Activated B cell treated with CpG ODN at 0.5 μM for 24 hours (primary cell): ENCODE results near the gene GMEB2. TPM values are rescaled to one million over a fixed set of nuclear protein-coding genes. Genes with fewer than 3 reads are reported as not detected.

Experiments used
- ATAC-seq: fragments of 200-7000 bp; cut with Tn5 transposase; one replicate; pipeline ENCODE4 v1.10.0; 2021; ENCODE audit warnings: low read depth, mild to moderate bottlenecking, moderate library complexity
- CTCF ChIA-PET: fragments of 350-600 bp; sonication (Branson Sonifier 250); formaldehyde crosslinking; loops from one replicate; lab custom pipeline; 2021; ENCODE audit warnings: antibody characterized with exemption; lab: Charles Lee
- POLR2A ChIA-PET: fragments of 350-600 bp; sonication (Branson Sonifier 250); formaldehyde crosslinking; loops from one replicate; lab custom pipeline; 2021; ENCODE audit warnings: antibody characterized with exemption; lab: Charles Lee
- DNase-seq: peaks from one replicate; pipeline ENCODE4 v3.0.0; 2022
- H3K27ac Mint-ChIP-seq: one replicate; pipeline ENCODE4 v1.8.0; 2020; ENCODE audit warnings: mixed read lengths
- H3K27me3 Mint-ChIP-seq: one replicate; pipeline ENCODE4 v1.8.0; 2021; ENCODE audit warnings: mixed read lengths
- H3K36me3 Mint-ChIP-seq: one replicate; pipeline ENCODE4 v1.8.0; 2021; ENCODE audit warnings: low read depth, mixed read lengths
- H3K4me1 Mint-ChIP-seq: one replicate; pipeline ENCODE4 v1.8.0; 2021; ENCODE audit warnings: mixed read lengths
- H3K4me3 Mint-ChIP-seq: one replicate; pipeline ENCODE4 v1.8.0; 2020; ENCODE audit warnings: mild to moderate bottlenecking, mixed read lengths
- H3K9me3 Mint-ChIP-seq: one replicate; pipeline ENCODE4 v1.8.0; 2020; ENCODE audit warnings: mixed read lengths
- CTCF ChIP-seq: fragments of 200-600 bp; IDR thresholded peaks from one replicate; pipeline ENCODE4 v1.8.0; 2022; ENCODE audit warnings: antibody characterized with exemption, mild to moderate bottlenecking
- intact Hi-C: fragments of 100-400 bp; cut with micrococcal nuclease; formaldehyde crosslinking; loops from one replicate; pipeline ENCODE4 v1.15.1; 2024
- total RNA-seq: library from RNA; stranded (reverse); gene quantifications from 2 replicates; pipeline ENCODE4 v1.2.3, GENCODE V29; 2022

The GMEB2 gene
- total RNA-seq, 1 donor from 2014 or later: 16.9 TPM

- Mint-ChIP-seq H3K4me3 (no peak overlapping the region), H3K9me3 (no peaks in the 10 kb centered on the region)
- intact Hi-C loops: no loop called here
Measured at GRCh38 chr20:63563225-63563935, 63.5 kb downstream of the GMEB2 start.

GRCh38 chr20:63562461-63563224 is 64.3 kb downstream of the GMEB2 start:
- intact Hi-C loops: no loop called here
- H3K9me3 Mint-ChIP-seq: no peaks in the 10 kb centered on the region
- peaks cover 12% of the 10 kb centered on the region for H3K4me1 Mint-ChIP-seq
- DNase-seq (no peak), ATAC-seq (peak; percentile 12)
- POLR2A ChIA-PET: interaction anchor here (0.8 to 1.9 kb wide), 4 partner anchors 8 to 25 kb away, joined by 3 to 9 read pairs (median 4); partner anchors contain the start of genes HELZ2 and PTK6
- H3K27ac Mint-ChIP-seq: no peak overlapping the region
- peaks cover 27% of the 10 kb centered on the region for H3K36me3 Mint-ChIP-seq
- H3K27me3 Mint-ChIP-seq: no peaks in the 10 kb centered on the region
- CTCF ChIA-PET: interaction anchor here (1.0 kb wide), 1 partner anchor 79 kb away, joined by 3 read pairs; no protein-coding TSS in a partner anchor
- H3K4me3 Mint-ChIP-seq: no peak overlapping the region
- no peak for TF ChIP-seq CTCF

More at GRCh38 chr20:63563225-63563935, 63.5 kb downstream of the GMEB2 start:
- Mint-ChIP-seq H3K27me3 (no peaks in the 10 kb centered on the region), H3K36me3 (peaks cover 27% of the 10 kb centered on the region), H3K4me1 (peaks cover 19% of the 10 kb centered on the region), H3K27ac (no peak overlapping the region)
- no peak for TF ChIP-seq CTCF
- POLR2A ChIA-PET: interaction anchor here (0.9 to 1.9 kb wide), 3 partner anchors 9 to 26 kb away, joined by 3 to 9 read pairs (median 4); partner anchors contain the start of gene PTK6
- no peak for DNase-seq
- no peak for ATAC-seq
- CTCF ChIA-PET: interaction anchor here (1.0 kb wide), 1 partner anchor 78 kb away, joined by 3 read pairs; no protein-coding TSS in a partner anchor

GRCh38 chr20:63561624-63562396 is 65.1 kb downstream of the GMEB2 start:
- Mint-ChIP-seq H3K36me3 (peaks cover 29% of the 10 kb centered on the region), H3K27ac (no peak overlapping the region), H3K27me3 (no peaks in the 10 kb centered on the region), H3K9me3 (no peaks in the 10 kb centered on the region), H3K4me1 (peaks cover 6% of the 10 kb centered on the region), H3K4me3 (no peak overlapping the region)
- CTCF ChIA-PET: no interaction called here
- ATAC-seq: no peak
- POLR2A ChIA-PET: interaction anchor here (0.5 to 1.9 kb wide), 6 partner anchors 7 to 42 kb away, joined by 3 to 9 read pairs (median 4); partner anchors contain the start of genes HELZ2 and PTK6
- intact Hi-C loops: no loop called here
- TF ChIP-seq CTCF: no peak
- DNase-seq: no peak

GRCh38 chr20:63560856-63561609 is 65.9 kb downstream of the GMEB2 start:
- Mint-ChIP-seq H3K4me3 (no peak overlapping the region), H3K27ac (no peak overlapping the region), H3K36me3 (peaks cover 29% of the 10 kb centered on the region), H3K27me3 (no peaks in the 10 kb centered on the region), H3K9me3 (no peaks in the 10 kb centered on the region), H3K4me1 (peaks cover 6% of the 10 kb centered on the region)
- no peak for DNase-seq
- intact Hi-C loops: no loop called here
- no peak for ATAC-seq
- ChIA-PET POLR2A (interaction anchor here (0.7 to 1.5 kb wide), 2 partner anchors 8 to 41 kb away, joined by 4 read pairs; no protein-coding TSS in a partner anchor), CTCF (no interaction called here)
- TF ChIP-seq CTCF: no peak
